Left lung (tissue), 10 donors: ENCODE results near the gene RNF43. TPM values are rescaled to one million over a fixed set of nuclear protein-coding genes. Genes with fewer than 3 reads are reported as not detected.

ENCODE experiments used
- ATAC-seq: fragments of 200-7000 bp; cut with Tn5 transposase; one replicate; pipeline ENCODE4 v1.9.1; 2020; ENCODE audit warnings: moderate library complexity
- DNase-seq, 4 donors: peaks; one replicate each; pipeline ENCODE4 v3.0.0-alpha.2; 2013 to 2020
- H3K27ac ChIP-seq, 2 donors: fragments of 200-600 bp; sonication (generic) in 1 of 2; one replicate each; pipeline versions ENCODE4 v1.5.0 to v1.8.0; 2020 to 2021
- H3K27me3 ChIP-seq, 2 donors: fragments of 200-600 bp; sonication (generic) in 1 of 2; one replicate each; pipeline versions ENCODE4 v1.5.0 to v1.8.0; 2020 to 2021
- H3K36me3 ChIP-seq, 2 donors: fragments of 200-600 bp; sonication (generic) in 1 of 2; one replicate each; pipeline versions ENCODE4 v1.5.0 to v1.8.0; 2020 to 2021
- H3K4me1 ChIP-seq, 2 donors: fragments of 200-600 bp; one replicate each; pipeline ENCODE4 v1.8.0; 2021
- H3K4me3 ChIP-seq, 2 donors: fragments of 200-600 bp; sonication (generic) in 1 of 2; one replicate each; pipeline versions ENCODE4 v1.5.0 to v1.8.0; 2020 to 2021; ENCODE audit warnings: mild to moderate bottlenecking in 1 of 2
- H3K9me3 ChIP-seq, 2 donors: fragments of 200-600 bp; sonication (generic) in 1 of 2; one replicate each; pipeline versions ENCODE4 v1.5.0 to v1.8.0; 2020 to 2021
- CTCF ChIP-seq, 2 donors: fragments of 200-600 bp; sonication (generic) in 1 of 2; IDR thresholded peaks; one replicate each; pipeline versions ENCODE4 v1.5.0 to v1.8.0; 2021; ENCODE audit warnings: antibody characterized with exemption in 2 of 2
- intact Hi-C, 2 donors: fragments of 100-400 bp; cut with DNase I; formaldehyde crosslinking; loops; one replicate each; pipeline versions ENCODE4 v1.11.2 to v1.14.2; 2022
- polyA plus RNA-seq, 6 donors: library from polyadenylated mRNA; unstranded; fragments of 120-200 nt; gene quantifications; one replicate each; pipeline ENCODE4 v1.2.1, GENCODE V29; 2013; ENCODE audit not compliant: insufficient read length in 6 of 6
- total RNA-seq, 2 donors: library from RNA; stranded (reverse); fragmentation: NEBNext Ultra II Directional; extraction: Animal tissue kit (Norgen Biotek cat#: 25700); gene quantifications; one replicate each; pipeline ENCODE4 v1.2.1, GENCODE V29; 2021
- donor health status: DM: no; HTN: yes; CAD: no.
- donor health status: DM: no; HTN: no; CAD: no.

The RNF43 gene
- total and polyA plus RNA-seq, 8 donors = 6.8 to 55.8 (median 36.0) TPM

- H3K36me3 ChIP-seq = no peaks in the 10 kb centered on the region
- peak; percentile 26 for ATAC-seq
- no peaks in the 10 kb centered on the region for H3K27me3 ChIP-seq
- peaks cover 0 to 4% of the 10 kb centered on the region in 2 donors for H3K4me1 ChIP-seq
- H3K9me3 ChIP-seq = no peaks in the 10 kb centered on the region
- intact Hi-C loops = no loop called here
- DNase-seq = no peak
- peak overlapping the region; percentile 5 to 15 for H3K27ac ChIP-seq
- TF ChIP-seq CTCF (IDR thresholded peaks at IDR 0.05) = no peak
- peak overlapping the region; percentile 16 to 33 for H3K4me3 ChIP-seq
Observed at GRCh38 chr17:58414596-58414997, 2.7 kb downstream of the RNF43 start.

- no peaks in the 10 kb centered on the region for H3K36me3 ChIP-seq
- no peaks in the 10 kb centered on the region for H3K27me3 ChIP-seq
- ATAC-seq = no peak
- intact Hi-C loops = no loop called here
- H3K4me3 ChIP-seq = peak overlapping the region; percentile 3 to 23
- DNase-seq = no peak
- no peak for TF ChIP-seq CTCF (IDR thresholded peaks at IDR 0.05)
- peak overlapping the region in 1 of 2 donors; percentile 5 for H3K27ac ChIP-seq
- H3K4me1 ChIP-seq = peaks cover 0 to 4% of the 10 kb centered on the region in 2 donors
- no peaks in the 10 kb centered on the region for H3K9me3 ChIP-seq
Observed at GRCh38 chr17:58413684-58414083, 3.6 kb downstream of the RNF43 start.

GRCh38 chr17:58412961-58413586 is 4.3 kb downstream of the RNF43 start:
- H3K27me3 ChIP-seq = no peaks in the 10 kb centered on the region
- no peaks in the 10 kb centered on the region for H3K36me3 ChIP-seq
- ATAC-seq (no peak), DNase-seq (no peak)
- peak overlapping the region in 1 of 2 donors; percentile 5 for H3K27ac ChIP-seq
- no peak for TF ChIP-seq CTCF (IDR thresholded peaks at IDR 0.05)
- peak overlapping the region; percentile 3 to 23 for H3K4me3 ChIP-seq
- intact Hi-C loops = no loop called here
- no peaks in the 10 kb centered on the region for H3K9me3 ChIP-seq
- peaks cover 0 to 4% of the 10 kb centered on the region in 2 donors for H3K4me1 ChIP-seq

GRCh38 chr17:58412064-58412703 is 5.2 kb downstream of the RNF43 start:
- DNase-seq = no peak
- ATAC-seq = no peak
- H3K9me3 ChIP-seq = no peaks in the 10 kb centered on the region
- no peaks in the 10 kb centered on the region for H3K27me3 ChIP-seq
- H3K36me3 ChIP-seq = no peaks in the 10 kb centered on the region
- H3K27ac ChIP-seq = no peak overlapping the region
- no peaks in the 10 kb centered on the region for H3K4me1 ChIP-seq
- intact Hi-C loops = no loop called here
- no peak for TF ChIP-seq CTCF (IDR thresholded peaks at IDR 0.05)
- H3K4me3 ChIP-seq = no peak overlapping the region

GRCh38 chr17:58411408-58411894 is 5.9 kb downstream of the RNF43 start:
- no peak for DNase-seq
- ATAC-seq = no peak
- H3K27me3 ChIP-seq = no peaks in the 10 kb centered on the region
- H3K27ac ChIP-seq = no peak overlapping the region
- H3K4me1 ChIP-seq = no peaks in the 10 kb centered on the region
- no peak for TF ChIP-seq CTCF (IDR thresholded peaks at IDR 0.05)
- H3K9me3 ChIP-seq = no peaks in the 10 kb centered on the region
- intact Hi-C loops = no loop called here
- no peaks in the 10 kb centered on the region for H3K36me3 ChIP-seq
- no peak overlapping the region for H3K4me3 ChIP-seq
